ENCODE data around the gene LTBP3. TPM values are rescaled to one million over a fixed set of nuclear protein-coding genes. Genes with fewer than 3 reads are reported as not detected.
A peak's percentile ranks its signal among the peaks of the same experiment; 100 is the strongest.

LTBP3 gene
- total and polyA plus RNA-seq, 12 donors, result 40.2 to 362 (median 221) TPM

- WGBS, 4 donors, result 6 to 9% (median 8%) methylated on average over 11 of the region's 11 CpGs
- peaks cover 48 to 66% of the 10 kb centered on the region in 2 donors for H3K4me1 ChIP-seq (replicated peaks in 1 of 2)
- peak overlapping the region; percentile 9 to 96 (median 71) for H3K27ac ChIP-seq
- H3K36me3 ChIP-seq (replicated peaks in 1 of 2), result peaks cover 0 to 3% of the 10 kb centered on the region in 2 donors
- no peaks in the 10 kb centered on the region for H3K9me3 ChIP-seq (replicated peaks in 1 of 3)
- TF ChIP-seq CTCF (IDR thresholded peaks at IDR 0.05) (peak in 5 of 6 experiments; percentile 23 to 45 (median 35)), POLR2A (IDR thresholded peaks at IDR 0.05) (no peak)
- DNase-seq, result peak in 2 of 7 donors; percentile 43 to 44
- intact Hi-C loops (cut with DNase I), result loop anchor here in 1 of 2 donors (5.0 kb wide), 1 partner anchor 40 kb away; the partner anchor contains the start of gene MAP3K11
- peak overlapping the region in 2 of 4 donors; percentile 19 to 63 for H3K4me3 ChIP-seq
- no peaks in the 10 kb centered on the region for H3K27me3 ChIP-seq
These were observed 13.8 kb upstream of the LTBP3 start for GRCh38 chr11:65571940-65572339.

- H3K36me3 ChIP-seq (replicated peaks in 1 of 2), result peaks cover 0 to 3% of the 10 kb centered on the region in 2 donors
- H3K4me3 ChIP-seq, result no peak overlapping the region
- DNase-seq, result no peak
- intact Hi-C loops (cut with DNase I), result loop anchor here in 1 of 2 donors (5.0 kb wide), 1 partner anchor 41 kb away; the partner anchor contains the start of gene MAP3K11
- no peaks in the 10 kb centered on the region for H3K9me3 ChIP-seq (replicated peaks in 1 of 3)
- H3K27ac ChIP-seq, result peak overlapping the region in 3 of 5 donors; percentile 9 to 97 (median 94)
- H3K4me1 ChIP-seq (replicated peaks in 1 of 2), result peaks cover 49 to 64% of the 10 kb centered on the region in 2 donors
- 73 to 77% (median 75%) methylated on average over 3 to 9 of the region's 9 CpGs for WGBS, 4 donors
- TF ChIP-seq POLR2A (IDR thresholded peaks at IDR 0.05) (no peak), CTCF (IDR thresholded peaks at IDR 0.05) (no peak)
- no peaks in the 10 kb centered on the region for H3K27me3 ChIP-seq
These were observed 13.3 kb upstream of the LTBP3 start for GRCh38 chr11:65571420-65571819.

- peak within 1 kb of the TSS; percentile 84 to 97 (median 94) for H3K27ac ChIP-seq
- no peaks in the 10 kb centered on the region for H3K9me3 ChIP-seq (replicated peaks in 1 of 3)
- H3K36me3 ChIP-seq (replicated peaks in 1 of 2), result peaks cover 0 to 3% of the 10 kb centered on the region in 2 donors
- H3K4me3 ChIP-seq, result peak within 1 kb of the TSS; percentile 18 to 87 (median 69)
- TF ChIP-seq POLR2A (IDR thresholded peaks at IDR 0.05) (peak in 1 of 2 donors; percentile 76), CTCF (IDR thresholded peaks at IDR 0.05) (peak in 5 of 6 experiments; percentile 39 to 60 (median 49))
- peak; percentile 96 to 99 (median 99) for DNase-seq
- intact Hi-C loops (cut with DNase I), result loop anchor here in 1 of 2 donors (5.0 kb wide), 1 partner anchor 42 kb away; the partner anchor contains the start of gene MAP3K11
- peaks cover 58 to 71% of the 10 kb centered on the region in 2 donors for H3K4me1 ChIP-seq (replicated peaks in 1 of 2)
- 0 to 3% (median 0%) methylated on average over 13 to 89 of the region's 89 CpGs for WGBS, 4 donors
- no peaks in the 10 kb centered on the region for H3K27me3 ChIP-seq
These were observed 12.1 kb upstream of the LTBP3 start, which contains the start of gene ZNRD2 for GRCh38 chr11:65569973-65570918. ZNRD2 (plus strand) TSS chr11:65570477; CDS start chr11:65570492, 15 bp downstream.

Data from adrenal gland (tissue), 12 donors.